Vein endothelial cell (primary cell): ENCODE results near the gene RSF1. TPM values are rescaled to one million over a fixed set of nuclear protein-coding genes. Genes with fewer than 3 reads are reported as not detected.

Experiments
- small RNA-seq: library from RNA; depleted of rRNA; stranded (forward); fragments of <200 nt; gene quantifications from one replicate; pipeline ENCODE3, GENCODE V24; 2012
- total RNA-seq: library from RNA; depleted of rRNA; stranded (reverse); fragments of >200 nt; gene quantifications from 2 replicates; pipeline ENCODE4 v1.2.3, GENCODE V29; 2012

Gene RSF1, protein sequence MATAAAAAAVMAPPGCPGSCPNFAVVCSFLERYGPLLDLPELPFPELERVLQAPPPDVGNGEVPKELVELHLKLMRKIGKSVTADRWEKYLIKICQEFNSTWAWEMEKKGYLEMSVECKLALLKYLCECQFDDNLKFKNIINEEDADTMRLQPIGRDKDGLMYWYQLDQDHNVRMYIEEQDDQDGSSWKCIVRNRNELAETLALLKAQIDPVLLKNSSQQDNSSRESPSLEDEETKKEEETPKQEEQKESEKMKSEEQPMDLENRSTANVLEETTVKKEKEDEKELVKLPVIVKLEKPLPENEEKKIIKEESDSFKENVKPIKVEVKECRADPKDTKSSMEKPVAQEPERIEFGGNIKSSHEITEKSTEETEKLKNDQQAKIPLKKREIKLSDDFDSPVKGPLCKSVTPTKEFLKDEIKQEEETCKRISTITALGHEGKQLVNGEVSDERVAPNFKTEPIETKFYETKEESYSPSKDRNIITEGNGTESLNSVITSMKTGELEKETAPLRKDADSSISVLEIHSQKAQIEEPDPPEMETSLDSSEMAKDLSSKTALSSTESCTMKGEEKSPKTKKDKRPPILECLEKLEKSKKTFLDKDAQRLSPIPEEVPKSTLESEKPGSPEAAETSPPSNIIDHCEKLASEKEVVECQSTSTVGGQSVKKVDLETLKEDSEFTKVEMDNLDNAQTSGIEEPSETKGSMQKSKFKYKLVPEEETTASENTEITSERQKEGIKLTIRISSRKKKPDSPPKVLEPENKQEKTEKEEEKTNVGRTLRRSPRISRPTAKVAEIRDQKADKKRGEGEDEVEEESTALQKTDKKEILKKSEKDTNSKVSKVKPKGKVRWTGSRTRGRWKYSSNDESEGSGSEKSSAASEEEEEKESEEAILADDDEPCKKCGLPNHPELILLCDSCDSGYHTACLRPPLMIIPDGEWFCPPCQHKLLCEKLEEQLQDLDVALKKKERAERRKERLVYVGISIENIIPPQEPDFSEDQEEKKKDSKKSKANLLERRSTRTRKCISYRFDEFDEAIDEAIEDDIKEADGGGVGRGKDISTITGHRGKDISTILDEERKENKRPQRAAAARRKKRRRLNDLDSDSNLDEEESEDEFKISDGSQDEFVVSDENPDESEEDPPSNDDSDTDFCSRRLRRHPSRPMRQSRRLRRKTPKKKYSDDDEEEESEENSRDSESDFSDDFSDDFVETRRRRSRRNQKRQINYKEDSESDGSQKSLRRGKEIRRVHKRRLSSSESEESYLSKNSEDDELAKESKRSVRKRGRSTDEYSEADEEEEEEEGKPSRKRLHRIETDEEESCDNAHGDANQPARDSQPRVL (N-terminal part only)
- total RNA-seq = 35.9 and 45.8 TPM in 2 replicates

DNA sequence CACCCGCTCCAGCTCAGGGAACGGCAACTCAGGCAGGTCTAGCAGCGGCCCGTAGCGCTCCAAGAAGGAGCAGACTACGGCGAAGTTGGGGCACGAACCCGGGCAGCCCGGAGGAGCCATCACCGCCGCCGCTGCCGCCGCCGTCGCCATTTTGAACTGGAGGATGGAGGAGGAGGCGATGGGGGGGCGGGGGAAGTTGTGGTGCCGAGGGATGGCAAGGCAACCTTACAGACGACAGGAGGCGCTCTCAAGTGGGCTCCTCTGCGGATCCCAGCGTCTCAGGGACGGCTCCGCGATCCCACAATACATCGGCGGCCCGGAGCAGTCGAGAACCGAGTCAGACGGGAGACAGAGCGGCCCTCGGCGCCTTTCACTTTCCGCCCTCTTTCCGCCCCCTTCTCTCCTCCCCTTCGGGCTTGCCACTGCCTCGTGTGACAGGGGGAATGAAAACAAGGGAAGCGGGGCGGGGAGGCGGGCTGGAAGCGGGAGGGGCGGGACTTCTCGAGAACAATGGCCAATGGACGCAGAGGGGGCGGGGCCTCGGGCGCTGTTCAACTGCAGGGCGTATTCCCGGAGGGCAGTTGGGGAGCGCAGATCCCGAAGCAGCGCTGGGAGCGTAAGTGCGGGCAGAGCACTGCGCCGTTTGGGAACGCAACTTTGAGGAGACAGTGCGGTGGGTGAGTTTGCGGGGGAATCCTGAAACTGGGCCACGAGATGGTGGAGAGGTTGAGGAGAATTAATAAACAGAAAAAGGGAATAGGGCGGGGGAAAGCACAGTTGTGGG is at the start of gene RSF1, which contains the start of gene AAMDC:
Gene RSF1, minus strand, starts transcription at position 158 of the 784 bp plus-strand sequence. Its CDS starts 8 bp downstream, at position 150.
Gene AAMDC, plus strand, starts transcription at position 580 of the 784 bp plus-strand sequence. CDS start 21,353 bp downstream, outside the sequence.

GRCh38 chr11:77637345-77638165 is 183.0 kb downstream of the RSF1 start, which contains the start of gene CLNS1A:
Gene CLNS1A, minus strand, starts transcription at chr11:77637794. Its CDS starts 80 bp downstream, at chr11:77637714.

Small RNAs within 50 kb of the gene (small RNA-seq; reads per million reads assigned to genes)
- gene RF00019 = not detected

Other genes starting within 250 kb of the RSF1 start
- gene AQP11, start 230.8 kb downstream of the RSF1 start, total RNA-seq = 0.19 and 0.33 TPM in 2 replicates
- gene CLNS1A, start 182.9 kb downstream of the RSF1 start, total RNA-seq = 90.5 and 92.1 TPM in 2 replicates
- gene AAMDC, start 422 bp upstream of the RSF1 start, total RNA-seq = 24.5 and 25.2 TPM in 2 replicates
- 36.6 and 43.1 TPM in 2 replicates for gene INTS4, start 173.9 kb upstream of the RSF1 start, total RNA-seq
- 0.48 and 1.3 TPM in 2 replicates for gene KCTD14, start 202.6 kb upstream of the RSF1 start, total RNA-seq
- not detected in 2 replicates for gene THRSP, start 243.1 kb upstream of the RSF1 start, total RNA-seq